Stomach (tissue), 4 donors: ENCODE results near the gene LLCFC1.

Experiments
- EP300 ChIP-seq: sonication (generic); formaldehyde crosslinking; IDR thresholded peaks from one replicate; pipeline ENCODE4 v1.6.1; 2017; ENCODE audit warnings: antibody characterized with exemption
- POLR2A ChIP-seq, 4 donors: fragments of 450-650 bp; IDR thresholded peaks; one replicate each; pipeline ENCODE4 v1.6.1; 2016; ENCODE audit warnings: antibody characterized with exemption in 4 of 4, control low read depth in 2 of 4, mild to moderate bottlenecking in 1 of 4, moderate library complexity in 1 of 4
- TF ChIP-seq, protein P1 (sequence below), 7 experiments: fragments of 450-650 bp in 4 of 7; fragments of 200-600 bp in 3 of 7; sonication (generic) in 3 of 7; IDR thresholded peaks; one replicate each; pipeline ENCODE4 v1.5.1; 2016 to 2019; ENCODE audit warnings: antibody characterized with exemption in 7 of 7, control low read depth in 2 of 7, mild to moderate bottlenecking in 1 of 7

DNA sequence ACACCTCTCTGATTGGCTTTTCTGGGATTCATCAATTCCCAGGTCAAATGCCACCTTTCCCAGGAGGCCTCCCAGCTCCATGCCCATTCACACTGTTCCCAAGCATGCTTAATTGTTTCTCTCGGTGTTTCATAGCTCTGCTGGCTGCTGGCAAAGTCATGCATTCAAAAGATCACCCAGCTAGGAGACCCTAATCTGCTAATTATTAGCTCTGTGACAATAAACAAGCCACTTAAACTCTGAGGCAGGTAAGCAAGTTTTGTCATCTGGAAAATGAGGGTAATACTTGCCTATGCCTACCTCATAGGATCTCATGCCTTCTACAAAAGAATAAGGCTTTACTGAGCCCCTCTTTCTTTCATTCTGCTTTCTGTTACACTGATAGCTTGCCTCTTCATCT lies 23.7 kb downstream of the LLCFC1 start:
- TF ChIP-seq, protein P1, sequence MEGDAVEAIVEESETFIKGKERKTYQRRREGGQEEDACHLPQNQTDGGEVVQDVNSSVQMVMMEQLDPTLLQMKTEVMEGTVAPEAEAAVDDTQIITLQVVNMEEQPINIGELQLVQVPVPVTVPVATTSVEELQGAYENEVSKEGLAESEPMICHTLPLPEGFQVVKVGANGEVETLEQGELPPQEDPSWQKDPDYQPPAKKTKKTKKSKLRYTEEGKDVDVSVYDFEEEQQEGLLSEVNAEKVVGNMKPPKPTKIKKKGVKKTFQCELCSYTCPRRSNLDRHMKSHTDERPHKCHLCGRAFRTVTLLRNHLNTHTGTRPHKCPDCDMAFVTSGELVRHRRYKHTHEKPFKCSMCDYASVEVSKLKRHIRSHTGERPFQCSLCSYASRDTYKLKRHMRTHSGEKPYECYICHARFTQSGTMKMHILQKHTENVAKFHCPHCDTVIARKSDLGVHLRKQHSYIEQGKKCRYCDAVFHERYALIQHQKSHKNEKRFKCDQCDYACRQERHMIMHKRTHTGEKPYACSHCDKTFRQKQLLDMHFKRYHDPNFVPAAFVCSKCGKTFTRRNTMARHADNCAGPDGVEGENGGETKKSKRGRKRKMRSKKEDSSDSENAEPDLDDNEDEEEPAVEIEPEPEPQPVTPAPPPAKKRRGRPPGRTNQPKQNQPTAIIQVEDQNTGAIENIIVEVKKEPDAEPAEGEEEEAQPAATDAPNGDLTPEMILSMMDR (IDR thresholded peaks at IDR 0.05): no peak
- TF ChIP-seq EP300 (no peak), POLR2A (IDR thresholded peaks at IDR 0.05) (no peak)
